Stimulated activated naive CD8-positive, alpha-beta T cell treated with anti-CD3 and anti-CD28 coated beads, Interleukin-15, Interleukin-2, amounts not matched to agents 100 ng/mL and 50 ng/mL, for 24 hours (primary cell): ENCODE measurements around the gene UBALD1.

Source experiments
- H3K27ac Mint-ChIP-seq: one replicate; pipeline ENCODE4 v1.8.0; 2021; ENCODE audit warnings: mild to moderate bottlenecking, mixed read lengths
- H3K27me3 Mint-ChIP-seq: one replicate; pipeline ENCODE4 v1.8.0; 2021; ENCODE audit warnings: mixed read lengths
- H3K36me3 Mint-ChIP-seq: one replicate; pipeline ENCODE4 v1.8.0; 2021; ENCODE audit warnings: low read depth, mixed read lengths
- H3K4me1 Mint-ChIP-seq: one replicate; pipeline ENCODE4 v1.8.0; 2021; ENCODE audit warnings: low read depth, mixed read lengths
- H3K4me3 Mint-ChIP-seq: one replicate; pipeline ENCODE4 v1.8.0; 2021; ENCODE audit warnings: mild to moderate bottlenecking, mixed read lengths
- H3K9me3 Mint-ChIP-seq: one replicate; pipeline ENCODE4 v1.8.0; 2021; ENCODE audit warnings: mixed read lengths

UBALD1 gene

DNA sequence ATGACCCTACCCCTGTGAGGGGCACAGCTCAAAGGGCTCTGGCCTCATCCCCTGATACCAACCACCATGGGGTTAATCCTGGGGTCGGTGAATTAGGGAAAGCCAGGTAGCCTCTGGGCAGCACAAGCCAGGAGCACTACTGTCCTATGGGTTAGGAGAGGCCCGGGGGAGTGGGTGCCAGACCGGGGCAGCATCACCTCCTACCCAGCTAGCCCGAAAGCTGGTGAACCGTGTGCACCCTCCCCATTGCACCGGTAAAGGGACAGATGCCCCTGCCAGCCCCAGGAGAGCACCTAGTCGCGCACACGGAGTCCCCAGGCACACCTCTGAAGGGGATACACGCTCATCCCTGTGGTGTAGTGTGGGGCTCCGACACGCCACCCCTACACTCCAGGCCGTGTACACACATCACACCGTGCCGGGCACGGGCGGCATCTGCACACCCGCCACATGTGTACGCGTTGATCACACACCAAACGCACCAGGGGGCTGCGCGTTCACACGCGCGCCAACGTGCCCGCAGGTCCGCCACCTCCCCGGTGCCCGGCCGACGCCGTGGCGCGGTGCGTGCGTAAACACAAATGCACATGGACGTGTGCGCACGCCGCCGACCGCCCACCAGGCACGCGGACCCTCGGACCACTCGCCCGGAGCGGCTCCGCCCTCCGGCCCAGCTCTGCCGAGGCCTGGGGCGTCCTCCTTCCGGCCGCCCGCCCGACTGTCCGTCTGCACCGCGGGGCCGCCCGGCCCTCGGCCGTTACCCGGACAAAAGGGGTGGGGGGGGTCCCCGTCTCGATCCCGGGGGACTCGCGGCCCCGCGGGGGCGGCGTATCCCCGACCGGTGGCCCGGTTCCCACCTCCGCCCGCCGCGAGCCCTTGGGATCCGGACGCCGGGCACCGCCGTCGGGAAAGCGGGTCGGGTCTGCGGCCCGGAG is 785 bp downstream of the UBALD1 start:
- peak overlapping the region; percentile 65 for H3K27ac Mint-ChIP-seq
- H3K4me1 Mint-ChIP-seq, result peaks cover 25% of the 10 kb centered on the region
- H3K9me3 Mint-ChIP-seq, result no peaks in the 10 kb centered on the region
- peak overlapping the region; percentile 80 for H3K4me3 Mint-ChIP-seq
- no peaks in the 10 kb centered on the region for H3K27me3 Mint-ChIP-seq
- H3K36me3 Mint-ChIP-seq, result no peaks in the 10 kb centered on the region

DNA sequence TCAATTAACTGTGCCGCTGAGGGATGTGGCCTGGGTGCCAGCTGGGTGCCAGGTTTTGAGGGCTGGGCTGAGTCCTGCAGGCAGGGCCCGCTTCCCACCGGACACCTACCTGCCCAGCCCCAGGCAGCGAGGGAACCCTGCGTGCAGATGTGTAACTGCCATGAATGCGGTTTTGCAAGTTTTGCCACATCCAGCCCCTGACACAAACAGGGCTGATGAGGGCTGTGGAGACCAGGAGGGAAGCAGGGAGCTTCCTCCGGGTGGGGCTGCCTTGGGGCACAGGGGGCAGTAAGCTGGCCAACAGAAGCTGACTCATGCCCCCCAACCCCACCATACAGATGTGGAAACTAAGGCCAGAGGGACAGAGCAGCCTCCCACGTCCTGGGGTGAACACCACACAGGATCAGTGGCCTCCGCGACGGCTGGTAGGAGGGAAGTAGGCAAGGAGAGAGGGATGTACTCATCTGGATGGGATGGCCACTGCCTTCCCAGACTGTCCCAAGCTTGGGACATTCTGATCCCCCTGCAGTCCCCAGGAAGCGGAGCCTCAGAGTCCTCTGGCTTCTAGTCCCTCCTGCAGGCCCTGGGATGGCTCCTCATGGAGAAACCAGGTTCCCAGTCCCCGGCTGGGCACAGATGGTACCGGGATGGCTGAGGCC is 1.6 kb downstream of the UBALD1 start:
- H3K27me3 Mint-ChIP-seq, result no peaks in the 10 kb centered on the region
- H3K27ac Mint-ChIP-seq, result peak overlapping the region; percentile 36
- H3K4me1 Mint-ChIP-seq, result peaks cover 25% of the 10 kb centered on the region
- peak overlapping the region; percentile 80 for H3K4me3 Mint-ChIP-seq
- no peaks in the 10 kb centered on the region for H3K9me3 Mint-ChIP-seq
- no peaks in the 10 kb centered on the region for H3K36me3 Mint-ChIP-seq

DNA sequence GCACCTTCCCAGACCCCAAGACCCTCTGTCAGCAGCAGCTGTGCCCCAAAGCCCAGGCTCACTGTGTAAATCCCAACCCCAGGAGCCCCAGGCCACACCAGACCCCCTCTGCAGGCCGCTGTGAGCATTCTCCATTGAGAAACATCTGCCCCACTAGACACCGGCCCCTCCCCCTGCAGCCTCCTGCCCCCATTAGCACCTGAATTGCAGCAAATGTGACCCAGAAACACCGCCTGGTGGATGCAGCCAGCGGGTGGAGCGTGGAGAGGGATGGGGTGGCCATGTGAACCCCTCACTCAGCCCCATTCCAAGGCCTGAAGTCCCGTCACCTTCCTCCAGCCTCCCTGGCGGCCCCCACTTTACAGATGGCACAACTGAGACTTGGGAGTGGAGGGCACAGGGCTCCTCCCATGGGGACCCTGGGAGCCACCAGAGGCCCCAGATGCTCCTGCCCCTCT is 2.2 kb downstream of the UBALD1 start:
- Mint-ChIP-seq H3K27ac (no peak overlapping the region), H3K27me3 (no peaks in the 10 kb centered on the region), H3K9me3 (no peaks in the 10 kb centered on the region), H3K4me1 (peaks cover 25% of the 10 kb centered on the region), H3K4me3 (no peak overlapping the region), H3K36me3 (no peaks in the 10 kb centered on the region)

DNA sequence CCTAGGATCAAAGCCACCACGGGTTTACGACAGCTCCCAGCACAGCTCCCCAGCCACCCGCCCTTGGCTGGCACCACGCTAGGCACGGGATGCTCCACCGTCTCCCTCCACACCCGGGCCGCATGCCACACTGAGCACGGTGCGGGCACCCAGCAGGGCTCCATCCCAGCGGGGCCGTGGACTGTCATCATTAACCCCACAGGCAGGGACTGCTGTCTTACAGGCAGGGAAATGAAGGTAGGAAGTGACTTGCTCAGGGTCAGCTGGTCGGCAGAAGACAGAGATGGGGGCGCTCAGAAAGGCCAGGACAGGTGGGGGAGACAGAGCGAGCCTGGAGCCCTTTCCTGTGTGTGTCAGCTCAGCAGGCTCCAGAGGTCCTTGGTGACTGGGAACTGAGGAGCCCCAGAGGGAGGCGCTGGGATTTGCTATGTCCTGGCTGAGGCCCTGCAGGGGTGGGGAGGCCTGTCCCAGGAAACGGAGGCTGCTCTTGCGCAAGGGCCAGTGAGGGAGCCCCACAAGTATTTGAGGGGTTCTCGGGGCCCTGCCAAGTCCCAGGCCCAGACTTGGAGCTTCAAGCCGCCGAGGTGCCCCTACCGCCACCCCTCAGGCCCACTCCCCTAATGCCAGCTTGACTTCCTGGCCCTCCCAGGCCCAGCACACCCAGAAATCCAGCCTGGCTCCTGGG is 3.2 kb downstream of the UBALD1 start:
- Mint-ChIP-seq H3K36me3 (no peaks in the 10 kb centered on the region), H3K27me3 (no peaks in the 10 kb centered on the region), H3K27ac (no peak overlapping the region), H3K4me3 (no peak overlapping the region), H3K4me1 (peaks cover 19% of the 10 kb centered on the region), H3K9me3 (no peaks in the 10 kb centered on the region)

DNA sequence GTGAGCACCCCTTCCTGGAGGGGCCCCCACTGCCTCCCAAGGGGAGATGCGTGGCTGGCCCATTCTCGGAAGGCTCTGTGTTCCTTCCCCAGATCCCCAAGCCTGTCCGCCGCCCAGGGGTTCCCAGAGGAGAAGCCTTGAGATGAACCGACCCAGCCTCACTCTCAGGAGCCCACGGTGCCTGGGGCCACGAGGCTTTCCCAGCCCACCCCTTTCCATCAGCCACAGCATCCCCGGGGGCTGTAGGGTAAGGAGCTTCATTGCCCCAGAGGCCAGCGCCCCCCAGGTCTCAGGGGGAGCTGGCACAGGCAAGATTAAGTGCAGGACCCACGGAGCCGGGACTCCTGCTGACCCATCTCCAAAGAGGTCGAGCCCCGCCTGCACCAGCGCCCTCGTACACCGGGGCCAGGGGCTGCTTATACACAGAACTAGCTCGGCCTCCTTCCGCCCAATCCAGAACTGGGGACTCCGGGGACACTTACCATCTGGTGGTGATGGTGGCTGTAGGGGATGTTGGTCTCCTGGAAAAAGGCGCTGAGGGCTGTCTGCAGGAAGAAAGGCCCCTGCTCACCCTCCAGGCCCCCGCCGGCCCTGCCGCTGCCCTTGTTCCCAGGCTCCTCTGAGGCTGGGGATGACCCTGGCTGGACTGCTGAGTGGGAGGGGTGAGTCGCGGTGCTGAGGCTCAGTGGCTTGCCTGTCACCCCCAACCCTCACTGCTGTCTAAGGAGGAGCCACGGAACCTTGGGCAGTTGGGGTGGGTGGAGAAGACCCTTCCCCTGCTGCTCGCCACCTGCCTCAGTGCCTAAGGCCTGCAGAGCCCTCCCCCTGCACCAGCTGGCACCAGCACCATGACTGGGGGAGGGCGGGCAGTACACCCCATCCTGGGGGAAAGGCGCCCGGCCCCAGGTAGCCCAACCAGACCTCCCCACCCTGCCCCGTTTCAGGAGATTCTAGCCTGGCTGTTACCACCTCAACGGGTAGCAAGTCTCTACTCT is 4.4 kb downstream of the UBALD1 start:
- Mint-ChIP-seq H3K4me1 (peaks cover 7% of the 10 kb centered on the region), H3K36me3 (no peaks in the 10 kb centered on the region), H3K27me3 (no peaks in the 10 kb centered on the region), H3K9me3 (no peaks in the 10 kb centered on the region), H3K4me3 (no peak overlapping the region), H3K27ac (no peak overlapping the region)

DNA sequence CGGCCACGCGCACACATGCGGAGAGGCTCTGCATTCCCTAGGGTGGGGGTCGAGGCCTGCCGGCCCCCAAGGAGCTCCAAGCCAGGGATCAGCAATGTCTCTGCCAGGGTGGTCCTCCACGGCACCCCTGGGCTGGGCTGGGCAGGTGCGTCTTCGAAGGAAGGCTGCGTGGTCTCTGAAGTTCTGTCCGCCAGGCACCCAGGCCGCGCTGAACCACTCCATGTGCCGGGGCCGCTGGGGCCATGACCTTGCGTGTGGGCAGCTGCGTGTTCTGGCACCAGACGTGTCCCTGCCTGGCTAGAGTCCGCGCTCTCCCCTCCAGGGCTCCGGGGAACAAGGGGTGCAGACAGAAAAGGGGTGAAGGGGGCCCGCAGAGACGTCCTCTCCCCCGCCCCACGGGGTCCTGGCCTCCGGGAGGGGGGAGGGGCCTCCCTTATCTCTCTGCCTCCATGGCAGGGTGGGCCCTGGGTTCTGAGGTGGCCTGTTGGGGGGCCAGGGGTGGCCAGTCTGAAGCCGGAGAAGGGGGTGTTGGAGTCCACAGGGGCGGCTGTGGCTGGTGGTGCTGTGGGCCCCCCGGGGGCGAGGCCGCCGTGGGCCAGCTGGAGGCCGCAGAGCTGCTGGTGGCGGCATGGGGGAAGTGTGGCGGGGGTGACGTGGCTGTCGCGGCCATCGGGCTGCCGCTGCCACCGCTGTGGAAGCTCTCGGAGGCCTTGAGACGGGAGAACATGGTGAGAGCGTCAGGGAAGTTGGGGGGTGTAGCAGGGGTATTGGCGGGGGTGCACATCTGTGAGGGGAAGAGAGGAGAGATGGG is 5.3 kb downstream of the UBALD1 start:
- Mint-ChIP-seq H3K36me3 (no peaks in the 10 kb centered on the region), H3K4me3 (no peak overlapping the region), H3K9me3 (no peaks in the 10 kb centered on the region), H3K4me1 (peaks cover 3% of the 10 kb centered on the region), H3K27ac (no peak overlapping the region), H3K27me3 (no peaks in the 10 kb centered on the region)

DNA sequence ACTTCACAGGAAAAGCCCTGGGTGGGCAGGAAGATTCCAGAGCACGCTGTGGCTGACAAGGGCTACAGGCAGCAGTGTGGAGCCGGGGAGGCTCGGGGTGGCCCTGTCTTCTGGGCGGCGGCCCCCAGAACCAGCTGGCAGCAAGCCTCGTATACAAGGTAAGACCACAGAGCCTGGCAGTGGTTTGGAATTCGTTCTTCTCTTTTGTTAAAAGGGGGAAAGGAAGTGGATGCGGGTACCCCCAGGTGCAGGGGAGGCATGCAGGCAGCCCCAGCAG is 6.0 kb downstream of the UBALD1 start:
- Mint-ChIP-seq H3K36me3 (no peaks in the 10 kb centered on the region), H3K9me3 (no peaks in the 10 kb centered on the region), H3K4me3 (no peak overlapping the region), H3K27ac (no peak overlapping the region), H3K4me1 (peaks cover 3% of the 10 kb centered on the region), H3K27me3 (no peaks in the 10 kb centered on the region)

DNA sequence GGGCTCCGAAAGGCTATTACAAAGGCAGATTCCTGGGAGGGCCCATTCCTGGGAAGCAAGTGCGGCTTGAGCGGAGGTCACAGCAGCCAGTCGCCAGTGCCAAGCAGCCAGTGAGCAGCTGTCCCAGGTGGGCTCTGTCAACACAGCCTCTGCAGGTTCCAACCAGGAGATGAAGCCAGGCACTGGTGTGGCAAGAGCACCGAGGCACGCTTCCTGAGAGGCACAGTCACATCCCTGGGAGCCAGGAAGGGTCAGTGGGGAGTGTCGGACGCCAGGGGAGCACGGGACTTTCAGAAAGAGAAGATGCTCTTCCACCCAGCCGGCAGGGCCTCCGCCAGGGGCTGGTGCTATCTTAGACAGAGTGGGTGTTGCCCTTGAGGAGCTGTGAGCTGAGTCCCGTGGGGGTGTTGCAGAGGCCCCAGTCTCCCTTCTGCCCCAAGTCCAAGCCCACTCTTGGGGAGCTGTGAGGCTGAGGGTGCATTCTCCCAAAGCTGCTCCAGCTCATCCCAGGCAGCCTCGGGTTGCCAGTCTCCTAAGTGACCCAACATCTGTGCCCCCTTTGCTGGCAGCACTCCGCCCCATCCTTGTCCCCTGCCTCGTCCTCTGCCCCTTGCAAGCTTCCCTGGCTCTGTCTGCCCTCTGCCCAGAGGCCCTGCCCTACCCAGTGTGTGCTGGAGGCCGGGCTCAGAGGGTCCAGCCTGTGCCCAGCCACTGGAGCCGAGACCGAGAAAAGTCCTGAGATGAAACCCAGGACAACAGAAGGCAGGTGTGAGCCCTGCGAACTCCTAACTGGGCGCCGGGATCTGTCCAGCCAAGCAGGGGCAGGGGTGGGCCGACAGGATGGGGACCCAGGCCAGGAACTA is 6.6 kb downstream of the UBALD1 start:
- H3K27me3 Mint-ChIP-seq, result no peaks in the 10 kb centered on the region
- no peaks in the 10 kb centered on the region for H3K9me3 Mint-ChIP-seq
- H3K4me3 Mint-ChIP-seq, result no peak overlapping the region
- no peaks in the 10 kb centered on the region for H3K36me3 Mint-ChIP-seq
- H3K4me1 Mint-ChIP-seq, result peaks cover 2% of the 10 kb centered on the region
- H3K27ac Mint-ChIP-seq, result no peak overlapping the region

DNA sequence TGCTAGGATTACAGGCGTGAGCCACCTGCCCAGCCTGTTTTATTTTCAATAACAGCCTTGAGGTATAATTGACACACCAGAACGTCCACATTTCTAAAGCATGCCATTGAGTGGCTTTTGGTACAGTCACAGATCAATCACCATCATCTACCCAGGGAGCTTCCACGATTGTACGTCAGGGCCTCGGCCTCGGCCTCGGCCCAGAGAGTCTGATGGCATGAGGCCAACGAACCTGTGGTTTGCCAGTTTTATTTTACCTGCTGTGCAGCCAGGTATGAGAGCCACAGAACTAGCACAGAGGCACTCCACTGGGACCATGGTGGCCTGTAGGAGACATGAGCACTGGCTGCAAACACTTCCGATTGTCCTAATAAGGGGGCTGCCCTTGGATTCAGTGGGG is 8.3 kb downstream of the UBALD1 start:
- H3K36me3 Mint-ChIP-seq, result no peaks in the 10 kb centered on the region
- no peak overlapping the region for H3K4me3 Mint-ChIP-seq
- no peaks in the 10 kb centered on the region for H3K4me1 Mint-ChIP-seq
- H3K9me3 Mint-ChIP-seq, result no peaks in the 10 kb centered on the region
- no peak overlapping the region for H3K27ac Mint-ChIP-seq
- H3K27me3 Mint-ChIP-seq, result peaks cover 3% of the 10 kb centered on the region

DNA sequence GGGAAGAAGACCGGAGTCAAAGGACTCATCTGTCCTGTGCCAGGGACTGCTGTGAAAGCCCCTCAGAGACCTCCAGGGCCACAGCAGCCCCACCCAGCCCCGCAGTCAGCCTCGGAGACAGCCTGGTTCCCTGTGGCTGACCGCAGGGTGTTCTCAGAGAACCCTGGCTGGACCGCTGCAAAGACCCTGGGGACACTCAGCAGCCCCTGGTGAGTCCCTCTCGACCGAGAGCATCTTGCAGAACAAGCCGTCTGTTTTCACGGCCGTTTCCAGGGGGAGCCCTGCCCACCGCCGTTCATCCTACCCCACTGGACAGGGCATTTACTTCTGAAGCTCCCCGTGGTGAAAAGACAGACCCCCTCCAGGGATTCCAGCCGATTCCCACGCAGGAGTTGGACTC is 10.3 kb downstream of the UBALD1 start:
- H3K4me3 Mint-ChIP-seq, result no peak overlapping the region
- peaks cover 4% of the 10 kb centered on the region for H3K27me3 Mint-ChIP-seq
- no peaks in the 10 kb centered on the region for H3K36me3 Mint-ChIP-seq
- no peaks in the 10 kb centered on the region for H3K9me3 Mint-ChIP-seq
- H3K4me1 Mint-ChIP-seq, result no peaks in the 10 kb centered on the region
- H3K27ac Mint-ChIP-seq, result no peak overlapping the region

DNA sequence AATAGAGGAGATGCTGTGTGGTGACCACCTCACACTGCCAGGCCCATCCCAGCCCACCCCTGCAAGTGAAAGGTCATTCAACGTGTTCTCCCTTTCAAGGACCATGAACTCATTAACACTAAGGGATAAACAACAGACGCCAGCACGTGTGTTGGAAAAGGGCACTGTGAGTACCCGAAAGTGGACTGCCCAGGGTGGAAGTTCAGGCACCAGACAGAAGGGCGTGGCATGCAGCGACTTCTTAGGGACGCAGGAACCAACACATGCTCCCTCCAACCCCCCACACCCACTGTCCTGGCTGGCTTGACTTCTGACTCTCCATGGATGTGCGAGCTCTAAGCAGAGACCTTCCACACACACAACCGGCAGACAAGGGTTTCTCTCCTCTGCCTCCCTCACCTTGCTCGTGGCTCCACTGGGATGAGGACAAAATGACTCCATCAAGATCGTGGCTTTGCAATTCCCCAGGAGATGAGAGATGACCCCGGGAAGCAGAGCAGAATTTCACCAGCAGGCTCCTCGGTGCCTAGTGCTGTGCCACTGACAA is 11.0 kb downstream of the UBALD1 start:
- Mint-ChIP-seq H3K4me1 (no peaks in the 10 kb centered on the region), H3K9me3 (no peaks in the 10 kb centered on the region), H3K4me3 (no peak overlapping the region), H3K27me3 (peaks cover 4% of the 10 kb centered on the region), H3K27ac (no peak overlapping the region), H3K36me3 (no peaks in the 10 kb centered on the region)

DNA sequence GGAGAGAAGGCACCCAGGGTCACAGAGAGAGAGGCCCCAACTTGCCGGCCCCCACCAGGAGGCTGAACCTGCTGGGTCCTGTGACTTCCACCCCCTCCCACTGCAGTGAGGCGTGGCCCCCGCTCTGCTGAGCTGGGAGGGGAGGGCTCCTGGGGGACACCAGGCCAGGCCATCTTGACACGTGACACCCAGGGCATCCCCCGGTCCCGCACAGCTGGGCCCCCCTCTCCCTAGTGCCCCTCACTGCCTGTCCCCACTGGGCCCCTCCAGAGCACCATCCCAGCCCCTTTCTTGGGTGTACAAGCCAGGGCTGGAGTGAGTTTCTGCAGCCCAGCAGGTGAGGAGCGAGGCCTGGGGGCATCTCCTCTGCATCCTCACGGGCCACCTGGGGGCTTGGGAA is 12.4 kb downstream of the UBALD1 start:
- Mint-ChIP-seq H3K4me3 (no peak overlapping the region), H3K9me3 (no peaks in the 10 kb centered on the region), H3K27me3 (peaks cover 4% of the 10 kb centered on the region), H3K36me3 (no peaks in the 10 kb centered on the region), H3K4me1 (no peaks in the 10 kb centered on the region), H3K27ac (no peak overlapping the region)

DNA sequence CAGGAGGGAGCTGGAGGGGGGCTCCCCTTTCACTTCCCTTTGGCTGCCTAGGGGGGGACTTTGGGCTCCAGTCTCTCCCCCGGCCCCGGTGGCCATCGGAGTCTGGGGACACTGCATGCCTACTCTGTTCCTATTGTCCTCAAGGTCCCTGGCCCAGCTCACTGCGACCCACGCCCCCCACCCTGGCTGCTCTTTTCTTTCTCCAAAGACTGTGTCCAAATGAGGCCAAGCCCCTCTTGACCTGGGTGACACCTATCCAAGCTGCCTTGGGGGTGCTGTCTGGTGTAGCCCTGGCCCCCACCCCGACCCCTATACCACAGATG is 12.9 kb downstream of the UBALD1 start:
- Mint-ChIP-seq H3K36me3 (no peaks in the 10 kb centered on the region), H3K4me3 (no peak overlapping the region), H3K27me3 (peaks cover 4% of the 10 kb centered on the region), H3K4me1 (no peaks in the 10 kb centered on the region), H3K9me3 (no peaks in the 10 kb centered on the region), H3K27ac (no peak overlapping the region)
